Measurements from ENCODE around the gene PASK.
A peak's percentile ranks its signal among the peaks of the same experiment; 100 is the strongest.
"Not testable (repeated sequence)": the region's sequence is repeated elsewhere in the genome, so short reads cannot be mapped to it uniquely, and the experiment has no call there.

PASK gene

DNA sequence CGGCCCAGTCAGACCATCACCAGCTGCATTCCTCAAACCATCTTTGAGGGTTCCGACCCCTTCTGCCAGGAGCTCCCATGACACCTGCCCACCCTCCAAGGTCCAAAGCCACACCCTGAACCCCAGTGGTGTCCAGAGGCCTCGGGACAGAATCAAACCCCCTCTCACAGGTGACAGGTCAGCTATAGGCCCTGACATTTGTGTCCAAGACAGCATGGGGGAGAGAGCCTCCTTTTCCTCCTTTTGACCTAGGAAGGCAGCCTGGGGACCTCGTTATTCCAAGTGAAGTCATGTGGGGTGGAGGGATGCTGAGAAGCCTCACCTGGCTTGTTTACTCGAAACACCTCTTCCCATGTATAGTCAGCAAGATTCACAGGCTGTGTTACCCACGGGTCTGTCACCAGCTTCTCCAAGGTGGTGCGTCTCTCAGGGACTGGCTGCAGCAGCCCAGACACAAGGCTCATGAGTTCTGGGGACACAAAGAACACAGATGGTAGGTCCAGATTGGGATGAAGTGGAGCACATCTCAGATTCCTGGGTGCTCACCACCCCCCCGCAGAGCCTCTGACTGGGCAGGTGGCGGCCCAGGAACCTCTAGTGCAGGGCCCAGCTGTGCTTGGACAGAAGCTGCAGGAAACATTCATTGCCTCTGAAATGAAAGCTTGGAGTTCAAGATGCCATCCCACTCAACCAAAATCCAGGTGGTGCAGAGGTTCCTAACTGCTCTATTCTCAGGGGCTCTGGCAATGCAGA, 42.1 kb downstream of the PASK start:
- DNase-seq (ENCODE audit: low read depth, low spot score), result no peak

GRCh38 chr2:241105641-241106040, 43.6 kb downstream of the PASK start:
- no peak for DNase-seq (ENCODE audit: low read depth, low spot score)

GRCh38 chr2:241104611-241105010, 44.7 kb downstream of the PASK start:
- not testable (repeated sequence) for DNase-seq (ENCODE audit: low read depth, low spot score)

GRCh38 chr2:241103176-241103595, 46.1 kb downstream of the PASK start:
- DNase-seq (ENCODE audit: low read depth, low spot score), result no peak

DNA sequence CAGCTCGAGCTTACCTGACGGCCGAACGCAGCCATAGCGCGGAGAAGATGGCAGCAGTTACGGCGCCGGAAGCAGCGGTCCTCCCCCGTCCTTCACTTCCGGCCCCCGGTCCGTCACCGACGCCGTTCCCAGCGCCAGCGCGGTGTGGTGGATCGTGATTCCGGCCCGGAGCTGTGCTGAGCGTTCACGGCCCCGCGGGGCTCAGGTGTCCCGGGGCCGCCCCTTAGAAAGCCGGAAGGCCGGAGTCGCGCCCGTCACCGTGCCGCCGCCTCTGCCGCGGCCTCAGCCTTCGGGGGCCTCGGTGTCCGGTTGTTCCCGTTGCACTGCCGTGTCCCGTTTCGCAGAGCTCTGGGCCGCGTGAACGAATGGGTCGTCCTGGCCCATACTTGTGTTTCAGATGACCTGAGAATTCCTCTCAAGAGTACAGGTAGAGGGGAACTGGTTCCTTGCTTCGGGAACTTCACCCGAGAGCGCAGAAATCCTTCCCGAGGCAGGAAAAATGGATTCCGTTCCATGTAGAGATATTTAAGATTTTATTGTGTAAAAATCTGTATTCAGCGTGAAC, 47.0 kb downstream of the PASK start, which contains the start of gene MTERF4:
Gene MTERF4 (minus strand): TSS at position 49 of the 565 bp plus-strand sequence. CDS start 14 bp downstream, at position 35.
- DNase-seq (ENCODE audit: low read depth, low spot score), result peak; percentile 95

DNA sequence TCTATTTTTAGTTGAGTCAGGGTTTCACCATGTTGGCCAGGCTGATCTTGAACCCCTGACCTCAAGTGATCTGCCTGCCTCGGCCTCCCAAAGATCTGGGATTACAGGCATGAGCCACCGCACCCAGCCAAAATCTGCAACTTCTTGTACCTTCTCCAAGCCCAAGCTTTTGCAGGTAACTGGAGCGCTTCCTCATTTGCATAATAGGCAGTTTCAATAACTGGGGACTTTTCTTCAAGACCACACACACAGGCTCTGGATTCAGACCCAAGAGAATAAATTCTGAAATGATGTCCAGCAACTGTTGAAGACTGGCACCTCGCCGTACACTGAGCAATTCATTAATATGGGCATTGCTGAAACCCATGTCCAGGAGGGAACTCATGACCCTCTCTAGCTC, 50.0 kb downstream of the PASK start:
- DNase-seq (ENCODE audit: low read depth, low spot score), result no peak

GRCh38 chr2:241096979-241097378, 52.3 kb downstream of the PASK start:
- DNase-seq (ENCODE audit: low read depth, low spot score), result no peak

DNA sequence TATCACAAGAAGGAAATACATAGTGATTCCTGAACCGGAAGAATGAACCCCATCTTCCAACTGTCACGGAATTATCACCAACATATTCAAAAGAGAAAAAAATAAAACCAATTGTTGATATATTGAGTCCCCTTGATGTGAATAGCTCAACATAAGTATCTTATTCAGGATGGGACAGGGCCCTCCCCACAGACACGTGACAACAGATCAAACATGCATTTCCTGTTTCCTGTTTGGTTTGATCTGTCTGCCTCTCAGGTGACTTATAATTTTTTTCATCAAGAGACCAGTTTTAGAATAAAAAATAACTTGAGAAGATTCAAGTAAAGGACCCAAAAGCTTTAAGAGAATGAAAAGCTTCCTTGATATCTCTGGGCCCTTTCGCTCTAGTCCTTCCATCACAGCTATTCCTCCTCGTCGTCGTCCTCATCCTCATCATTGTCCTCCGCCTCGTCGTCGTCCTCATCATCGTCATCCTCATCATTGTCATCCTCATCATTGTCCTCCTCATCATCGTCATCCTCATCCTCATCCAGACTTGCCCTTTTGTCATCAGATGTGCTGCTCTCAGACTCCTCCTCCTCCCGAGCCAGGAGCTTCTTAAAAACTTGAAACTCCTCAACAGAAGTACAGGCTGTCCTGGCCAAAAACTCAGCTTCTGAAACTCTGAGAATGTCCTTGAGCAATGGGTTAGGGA, 53.5 kb downstream of the PASK start:
- no peak for DNase-seq (ENCODE audit: low read depth, low spot score)

- DNase-seq (ENCODE audit: low read depth, low spot score), result no peak
These were observed 54.3 kb downstream of the PASK start for GRCh38 chr2:241094924-241095420.

DNA sequence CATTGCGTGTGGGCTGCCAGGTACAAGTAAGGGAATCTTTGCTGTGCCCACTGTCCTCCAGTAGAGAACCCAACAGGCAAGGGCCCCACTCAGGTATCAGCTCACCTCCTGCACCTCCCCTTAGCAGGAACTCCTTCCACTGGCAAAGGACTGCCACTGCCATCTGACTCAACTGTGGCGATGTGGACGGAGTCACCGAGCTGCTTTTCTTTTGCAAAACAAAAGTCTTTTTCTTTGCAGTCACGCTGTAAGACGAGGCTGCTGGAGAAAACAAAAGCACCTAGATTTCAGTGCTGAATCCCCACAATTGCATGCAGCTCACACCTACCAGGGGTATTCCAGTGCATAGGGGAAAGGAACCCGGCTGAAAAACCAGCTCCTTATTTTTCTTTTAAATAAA, 55.1 kb downstream of the PASK start:
- no peak for DNase-seq (ENCODE audit: low read depth, low spot score)

GRCh38 chr2:241093133-241093781, 56.0 kb downstream of the PASK start:
- not testable (repeated sequence) for DNase-seq (ENCODE audit: low read depth, low spot score)

DNA sequence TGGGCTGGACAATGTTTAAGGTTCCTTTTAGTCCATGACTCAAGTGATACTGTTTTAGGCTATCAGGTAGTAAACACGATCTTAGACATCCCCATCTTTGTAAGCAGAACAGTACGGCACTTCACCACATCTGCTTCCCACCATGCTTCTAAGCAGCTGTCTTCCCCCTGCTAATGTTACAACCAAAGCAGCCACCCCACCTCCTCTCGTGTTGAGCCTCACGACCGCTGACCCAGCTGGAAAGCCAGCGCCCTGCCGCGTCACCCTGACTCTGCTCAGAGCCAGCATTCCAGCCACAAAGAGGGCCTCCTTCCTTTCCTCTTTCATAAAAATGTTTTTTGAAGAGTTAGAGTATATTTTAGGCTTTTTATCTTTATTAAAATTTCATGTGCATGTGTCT, 56.6 kb downstream of the PASK start:
- DNase-seq (ENCODE audit: low read depth, low spot score), result no peak

DNA sequence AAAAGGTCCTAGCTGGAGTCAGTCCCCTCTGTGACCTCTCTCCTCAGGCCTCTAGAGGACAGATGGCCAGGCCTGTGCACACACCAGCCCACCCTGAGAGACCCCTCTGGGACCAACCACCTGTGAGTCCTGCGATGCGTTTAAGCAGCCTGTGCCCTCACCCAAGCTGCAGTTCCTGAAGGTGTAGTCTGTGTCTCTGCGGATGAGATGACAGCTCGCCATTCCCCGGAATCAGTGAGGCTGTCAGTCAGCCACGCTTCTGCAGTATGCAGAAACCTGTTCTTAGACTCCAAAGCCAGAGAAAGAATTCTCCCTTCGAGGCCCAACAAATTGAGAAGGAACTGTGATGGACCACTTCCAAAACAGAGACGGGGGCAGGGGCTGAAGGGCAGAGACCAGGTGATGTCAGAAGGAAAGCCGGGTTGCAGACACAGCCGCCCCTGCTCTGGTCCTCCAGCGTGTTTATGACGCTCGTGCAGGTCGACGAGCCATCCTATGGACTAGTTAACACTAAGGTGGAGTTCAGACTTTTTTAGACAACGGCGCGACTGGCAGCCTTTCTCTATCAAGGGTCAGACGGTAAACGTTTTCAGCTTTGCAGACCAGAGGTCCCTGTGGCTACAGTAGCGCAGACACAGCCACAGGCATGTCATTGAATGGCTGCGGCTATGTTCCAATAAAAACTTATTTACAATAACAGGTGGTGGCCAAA, 57.4 kb downstream of the PASK start:
- no peak for DNase-seq (ENCODE audit: low read depth, low spot score)

DNA sequence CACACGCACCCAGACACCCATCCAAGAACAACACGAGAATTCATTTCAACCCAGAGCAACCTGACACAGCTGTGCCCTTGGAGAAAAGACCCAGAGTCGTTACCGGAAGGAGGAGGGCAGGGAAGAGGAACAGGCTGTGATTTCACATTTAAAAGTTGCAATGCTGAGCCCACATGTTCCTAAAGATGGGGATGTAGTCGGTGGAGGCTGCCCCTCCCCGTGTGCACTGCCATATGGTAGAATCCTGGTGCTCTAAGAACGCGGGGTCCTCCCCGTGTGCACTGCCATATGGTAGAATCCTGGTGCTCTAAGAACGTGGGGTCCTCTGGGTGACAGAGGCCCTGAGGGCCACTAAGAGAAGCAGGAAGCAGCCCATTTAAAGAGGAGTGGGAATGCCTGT, 58.1 kb downstream of the PASK start:
- no peak for DNase-seq (ENCODE audit: low read depth, low spot score)

GRCh38 chr2:241088791-241089732, 60.2 kb downstream of the PASK start:
- no peak for DNase-seq (ENCODE audit: low read depth, low spot score)

DNA sequence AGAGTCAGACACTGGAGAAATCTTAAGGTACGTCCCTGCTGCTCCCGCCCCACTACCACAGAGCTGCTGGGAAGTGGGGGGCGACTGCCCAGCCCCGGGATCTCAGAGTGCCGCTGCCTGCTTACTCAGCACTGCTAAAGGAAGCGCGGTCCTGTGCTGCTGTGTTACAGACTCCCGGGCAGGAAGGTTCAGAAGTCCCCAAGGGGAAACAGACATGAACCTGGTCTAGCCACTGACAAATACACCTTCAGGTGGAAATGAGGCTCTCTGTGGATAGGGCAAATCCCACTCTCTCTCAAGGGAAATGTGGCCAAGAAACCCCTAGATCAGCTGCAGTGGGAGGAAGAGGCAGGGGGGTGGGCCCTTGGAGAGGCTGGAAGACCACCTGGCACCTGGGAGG, 60.9 kb downstream of the PASK start:
- DNase-seq (ENCODE audit: low read depth, low spot score), result no peak

- DNase-seq (ENCODE audit: low read depth, low spot score), result peak; percentile 37
These were observed 61.6 kb downstream of the PASK start for GRCh38 chr2:241087420-241088268.

- no peak for DNase-seq (ENCODE audit: low read depth, low spot score)
These were observed 64.3 kb downstream of the PASK start for GRCh38 chr2:241084856-241085444.

- no peak for DNase-seq (ENCODE audit: low read depth, low spot score)
These were observed 66.2 kb downstream of the PASK start for GRCh38 chr2:241083091-241083415.

All from astrocyte of the hippocampus (primary cell).